Common myeloid progenitor, CD34-positive (primary cell): ENCODE results near the gene MRPS17.

Source experiments
- CTCF ChIA-PET: fragments of 350-600 bp; sonication (Branson Sonifier 250); formaldehyde crosslinking; loops from one replicate; lab custom pipeline; 2021; ENCODE audit warnings: antibody characterized with exemption; lab: Charles Lee
- POLR2A ChIA-PET: fragments of 350-600 bp; sonication (Branson Sonifier 250); formaldehyde crosslinking; loops from one replicate; lab custom pipeline; 2021; ENCODE audit warnings: antibody characterized with exemption; lab: Charles Lee
- DNase-seq, 3 donors: peaks; one replicate each; pipeline versions ENCODE4 v3.0.0 to v3.0.0-alpha.2; 2013
- H3K27ac ChIP-seq, 2 experiments: 1 replicate in 1 of 2; 2 replicates in 1 of 2; pipeline ENCODE4 v1.7.0; 2013; ENCODE audit warnings: inconsistent platforms in 2 of 2, low read length in 2 of 2, mild to moderate bottlenecking in 2 of 2, low read depth in 1 of 2, moderate library complexity in 1 of 2; ENCODE audit not compliant: severe bottlenecking in 2 of 2, insufficient read depth in 1 of 2, poor library complexity in 1 of 2
- H3K27me3 ChIP-seq, 5 experiments: replicated peaks in 2 of 5; 1 replicate in 3 of 5; 2 replicates in 2 of 5; pipeline versions ENCODE4 v1.6.1 to v1.7.0; 2013; ENCODE audit warnings: low read length in 4 of 5, mild to moderate bottlenecking in 2 of 5, moderate library complexity in 2 of 5, inconsistent platforms in 1 of 5; ENCODE audit not compliant: insufficient read depth in 5 of 5, control insufficient read depth in 4 of 5
- H3K36me3 ChIP-seq, 4 experiments: 1 replicate in 2 of 4; 2 replicates in 2 of 4; pipeline versions ENCODE4 v1.6.1 to v1.7.0; 2013; ENCODE audit warnings: low read length in 3 of 4, control low read depth in 1 of 4, mild to moderate bottlenecking in 1 of 4; ENCODE audit not compliant: control insufficient read depth in 4 of 4, insufficient read depth in 4 of 4
- H3K4me1 ChIP-seq, 4 experiments: 1 replicate in 3 of 4; 2 replicates in 1 of 4; pipeline versions ENCODE4 v1.6.1 to v1.7.1; 2013; ENCODE audit warnings: low read length in 3 of 4, mild to moderate bottlenecking in 3 of 4, control low read depth in 1 of 4, inconsistent platforms in 1 of 4, moderate library complexity in 1 of 4; ENCODE audit not compliant: control insufficient read depth in 4 of 4, insufficient read depth in 4 of 4; ENCODE audit errors: control extremely low read depth in 1 of 4
- H3K4me3 ChIP-seq, 7 experiments: 1 replicate in 4 of 7; 2 replicates in 3 of 7; pipeline versions ENCODE4 v1.5.1 to v1.7.0; 2013; ENCODE audit warnings: mild to moderate bottlenecking in 7 of 7, low read length in 6 of 7, moderate library complexity in 6 of 7, inconsistent platforms in 2 of 7, low read depth in 2 of 7, control low read depth in 1 of 7; ENCODE audit not compliant: insufficient read depth in 4 of 7, control insufficient read depth in 1 of 7; ENCODE audit errors: extremely low read depth in 1 of 7
- H3K9me3 ChIP-seq, 5 experiments: 1 replicate in 4 of 5; 2 replicates in 1 of 5; pipeline versions ENCODE4 v1.6.1 to v1.7.1; 2013; ENCODE audit warnings: low read length in 4 of 5, mild to moderate bottlenecking in 2 of 5, inconsistent platforms in 1 of 5, low read depth in 1 of 5, moderate library complexity in 1 of 5; ENCODE audit not compliant: control insufficient read depth in 4 of 5, insufficient read depth in 2 of 5; ENCODE audit errors: control extremely low read depth in 1 of 5
- WGBS: methylation state at CpG from one replicate; pipeline ENCODE4 v1.1.5; 2013; ENCODE audit not compliant: insufficient coverage; 5-methylcytosine and 5-hydroxymethylcytosine counted together

MRPS17 gene

GRCh38 chr7:55970561-55970960 lies 18.9 kb downstream of the MRPS17 start:
- POLR2A ChIA-PET = no interaction called here

GRCh38 chr7:55970978-55971377 lies 19.3 kb downstream of the MRPS17 start:
- no peak overlapping the region for H3K4me3 ChIP-seq
- WGBS = 97% methylated on average over 5 of the region's 8 CpGs

More at GRCh38 chr7:55970561-55970960, 18.9 kb downstream of the MRPS17 start:
- Histone ChIP-seq H3K9me3 (no peaks in the 10 kb centered on the region), H3K27ac (no peak overlapping the region), H3K4me1 (peaks cover 0 to 4% (median 4%) of the 10 kb centered on the region in 4 experiments), H3K4me3 (no peak overlapping the region), H3K27me3 (no peaks in the 10 kb centered on the region), H3K36me3 (peaks cover 3 to 20% (median 9%) of the 10 kb centered on the region in 4 experiments)
- CTCF ChIA-PET = interaction anchor here (1.4 kb wide), 1 partner anchor 329 kb away, joined by 3 read pairs; no protein-coding TSS in a partner anchor
- WGBS = 100% methylated on average over 7 of the region's 7 CpGs
- no peak for DNase-seq

GRCh38 chr7:55973747-55974250 lies 22.1 kb downstream of the MRPS17 start:
- H3K4me1 ChIP-seq = no peaks in the 10 kb centered on the region
- H3K27me3 ChIP-seq = no peaks in the 10 kb centered on the region
- 93% methylated on average over 2 of the region's 7 CpGs for WGBS
- ChIA-PET POLR2A (interaction anchor here (0.6 kb wide), 1 partner anchor 9 kb away, joined by 3 read pairs; no protein-coding TSS in a partner anchor), CTCF (interaction anchor here (1.2 to 1.5 kb wide), 2 partner anchors 10 kb away, joined by 5 read pairs; no protein-coding TSS in a partner anchor)
- DNase-seq = no peak
- no peaks in the 10 kb centered on the region for H3K9me3 ChIP-seq
- H3K36me3 ChIP-seq = peaks cover 10 to 21% (median 16%) of the 10 kb centered on the region in 4 experiments
- H3K27ac ChIP-seq = no peak overlapping the region
- no peak overlapping the region for H3K4me3 ChIP-seq

More at GRCh38 chr7:55970978-55971377, 19.3 kb downstream of the MRPS17 start:
- Histone ChIP-seq H3K36me3 (peaks cover 3 to 20% (median 9%) of the 10 kb centered on the region in 4 experiments), H3K9me3 (no peaks in the 10 kb centered on the region), H3K27ac (peak overlapping the region in 1 of 2 experiments; percentile 58), H3K27me3 (no peaks in the 10 kb centered on the region), H3K4me1 (peaks cover 0 to under 1% (median 0%) of the 10 kb centered on the region in 4 experiments)
- POLR2A ChIA-PET = no interaction called here
- CTCF ChIA-PET = interaction anchor here (1.4 kb wide), 1 partner anchor 329 kb away, joined by 3 read pairs; no protein-coding TSS in a partner anchor
- peak; percentile 9 to 76 (median 40) for DNase-seq

- H3K27me3 ChIP-seq = no peaks in the 10 kb centered on the region
- 89% methylated on average over 5 of the region's 7 CpGs for WGBS
- no peak overlapping the region for H3K4me3 ChIP-seq
- H3K36me3 ChIP-seq = peaks cover 18 to 33% (median 27%) of the 10 kb centered on the region in 4 experiments
- no peaks in the 10 kb centered on the region for H3K9me3 ChIP-seq
- ChIA-PET CTCF (interaction anchor here (1.6 kb wide), 1 partner anchor 12 kb away, joined by 3 read pairs; the partner anchor contains the start of gene NIPSNAP2), POLR2A (no interaction called here)
- H3K4me1 ChIP-seq = no peaks in the 10 kb centered on the region
- DNase-seq = no peak
- H3K27ac ChIP-seq = no peak overlapping the region
These were observed 24.4 kb downstream of the MRPS17 start for GRCh38 chr7:55975988-55976633.

- no peak overlapping the region for H3K4me3 ChIP-seq
- peaks cover 23 to 47% (median 36%) of the 10 kb centered on the region in 4 experiments for H3K36me3 ChIP-seq
- WGBS = 92% methylated on average over 2 of the region's 4 CpGs
- H3K4me1 ChIP-seq = no peaks in the 10 kb centered on the region
- ChIA-PET POLR2A (no interaction called here), CTCF (interaction anchor here (1.6 kb wide), 2 partner anchors 14 to 95 kb away, joined by 3 to 6 read pairs; partner anchors contain the start of gene NIPSNAP2)
- DNase-seq = no peak
- no peaks in the 10 kb centered on the region for H3K9me3 ChIP-seq
- H3K27me3 ChIP-seq = no peaks in the 10 kb centered on the region
- H3K27ac ChIP-seq = no peak overlapping the region
These were observed 26.2 kb downstream of the MRPS17 start for GRCh38 chr7:55977831-55978230.

GRCh38 chr7:55980266-55980665 lies 28.6 kb downstream of the MRPS17 start:
- Histone ChIP-seq H3K4me1 (no peaks in the 10 kb centered on the region), H3K27me3 (no peaks in the 10 kb centered on the region), H3K9me3 (no peaks in the 10 kb centered on the region), H3K4me3 (no peak overlapping the region), H3K27ac (no peak overlapping the region), H3K36me3 (peaks cover 37 to 70% (median 51%) of the 10 kb centered on the region in 4 experiments)
- ChIA-PET POLR2A (no interaction called here), CTCF (interaction anchor here (1.0 kb wide), 1 partner anchor 21 kb away, joined by 3 read pairs; no protein-coding TSS in a partner anchor)
- DNase-seq = no peak
- WGBS = 100% methylated on average over 2 of the region's 3 CpGs

- peaks cover 39 to 72% (median 53%) of the 10 kb centered on the region in 4 experiments for H3K36me3 ChIP-seq
- POLR2A ChIA-PET = no interaction called here
- WGBS = 100% methylated on average over 1 of the region's 3 CpGs
These were observed 31.9 kb downstream of the MRPS17 start for GRCh38 chr7:55983537-55983936.

More at GRCh38 chr7:55983537-55983936, 31.9 kb downstream of the MRPS17 start:
- Histone ChIP-seq H3K27me3 (no peaks in the 10 kb centered on the region), H3K27ac (no peak overlapping the region), H3K9me3 (no peaks in the 10 kb centered on the region), H3K4me1 (no peaks in the 10 kb centered on the region), H3K4me3 (no peak overlapping the region)
- no peak for DNase-seq
- CTCF ChIA-PET = no interaction called here
